ENCODE results near the gene NDUFA6. TPM values are rescaled to one million over a fixed set of nuclear protein-coding genes. Genes with fewer than 3 reads are reported as not detected.
A peak's percentile ranks its signal among the peaks of the same experiment; 100 is the strongest.

Gene NDUFA6
- total and polyA plus RNA-seq, 2 of the 13 experiments (the other 11 are each of a cell fraction or from before 2014, with no cell fraction given) = 68.5 to 87.8 TPM

DNA sequence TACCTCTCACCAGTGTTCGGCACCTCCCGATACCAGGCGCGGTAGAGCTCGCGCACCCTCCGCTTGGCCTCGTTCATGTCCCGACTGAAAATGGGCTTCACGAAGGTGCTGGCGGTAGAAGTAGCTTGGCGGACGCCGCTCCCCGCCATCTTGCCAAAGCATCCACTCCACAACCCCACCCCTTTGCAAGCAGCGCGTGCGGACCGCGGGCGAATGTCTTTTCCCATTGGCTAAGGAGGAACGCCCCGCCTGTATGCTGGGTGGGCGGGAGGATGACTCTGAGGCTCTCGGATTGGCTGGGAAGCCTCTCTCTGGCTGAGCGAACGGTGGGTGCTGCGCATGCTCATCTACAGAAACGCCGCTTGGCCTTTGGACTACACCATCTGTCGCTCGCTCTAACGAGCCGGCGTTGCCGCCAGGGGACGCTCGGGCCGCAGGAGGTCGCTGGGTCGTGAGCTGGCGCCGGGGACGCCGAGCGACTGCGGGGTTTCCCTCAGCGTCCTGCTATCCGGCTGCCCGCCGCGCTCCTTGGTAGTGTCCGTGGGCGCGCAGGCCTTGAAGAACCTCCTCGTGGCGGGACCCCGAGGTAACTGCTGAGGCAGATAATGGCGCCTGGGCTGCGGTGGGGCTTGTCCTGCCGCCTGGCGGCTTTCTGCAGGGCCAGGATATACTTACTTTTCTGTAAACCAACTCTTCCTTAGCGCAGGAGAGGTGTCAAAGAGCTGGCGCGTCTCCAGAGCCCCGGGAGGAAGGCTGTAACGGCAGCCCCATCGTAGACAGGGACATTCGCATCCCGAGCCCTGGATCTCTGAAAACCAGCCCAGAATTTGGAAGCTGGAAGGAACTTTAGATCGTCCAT lies at the start of gene NDUFA6 (continued):
- TF ChIP-seq NFYB (CRISPR knock-in tag; IDR thresholded peaks at IDR 0.05) = peak; percentile 85
- no peak for TF ChIP-seq SIX1 (CRISPR knock-in tag; IDR thresholded peaks at IDR 0.05; ENCODE audit: borderline replicate concordance)
- TF ChIP-seq HOXA7 (CRISPR knock-in tag; IDR thresholded peaks at IDR 0.05) = no peak
- 0 out of 2 replicates have a peak, but pooled peaks have one; percentile 50 for TF ChIP-seq KAT7 (CRISPR knock-in tag; IDR thresholded peaks at IDR 0.05; ENCODE audit: borderline replicate concordance)
- peak; percentile 72 for TF ChIP-seq JUN (CRISPR knock-in tag; IDR thresholded peaks at IDR 0.05)
- TF ChIP-seq NFE2 (CRISPR knock-in tag; IDR thresholded peaks at IDR 0.05) = no peak
- TF ChIP-seq SRSF9 (IDR thresholded peaks at IDR 0.05; ENCODE audit: borderline replicate concordance, insufficient read depth, low read depth, low read length, poor library complexity, severe bottlenecking) = no peak
- 0 out of 2 replicates have a peak, but pooled peaks have one; percentile 54 for TF ChIP-seq POLR2AphosphoS2 (IDR thresholded peaks at IDR 0.05; ENCODE audit: low read depth, low read length)
- no peak for TF ChIP-seq ZNF484 (CRISPR knock-in tag; IDR thresholded peaks at IDR 0.05; ENCODE audit: borderline replicate concordance, low read depth)
- TF ChIP-seq ZMYM4 (CRISPR knock-in tag; IDR thresholded peaks at IDR 0.05) = peak; percentile 83
- TF ChIP-seq KLF9 (CRISPR knock-in tag; IDR thresholded peaks at IDR 0.05; ENCODE audit: low read depth) = no peak
- 0 out of 2 replicates have a peak, but pooled peaks have one; percentile 69 for TF ChIP-seq ZNF773 (CRISPR knock-in tag; IDR thresholded peaks at IDR 0.05; ENCODE audit: borderline replicate concordance)
- TF ChIP-seq, protein P1, sequence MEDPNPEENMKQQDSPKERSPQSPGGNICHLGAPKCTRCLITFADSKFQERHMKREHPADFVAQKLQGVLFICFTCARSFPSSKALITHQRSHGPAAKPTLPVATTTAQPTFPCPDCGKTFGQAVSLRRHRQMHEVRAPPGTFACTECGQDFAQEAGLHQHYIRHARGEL (CRISPR knock-in tag; IDR thresholded peaks at IDR 0.05) = no peak
- TF ChIP-seq ZSCAN12 (CRISPR knock-in tag; IDR thresholded peaks at IDR 0.05) = no peak
- TF ChIP-seq, protein P2, sequence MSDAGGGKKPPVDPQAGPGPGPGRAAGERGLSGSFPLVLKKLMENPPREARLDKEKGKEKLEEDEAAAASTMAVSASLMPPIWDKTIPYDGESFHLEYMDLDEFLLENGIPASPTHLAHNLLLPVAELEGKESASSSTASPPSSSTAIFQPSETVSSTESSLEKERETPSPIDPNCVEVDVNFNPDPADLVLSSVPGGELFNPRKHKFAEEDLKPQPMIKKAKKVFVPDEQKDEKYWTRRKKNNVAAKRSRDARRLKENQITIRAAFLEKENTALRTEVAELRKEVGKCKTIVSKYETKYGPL (CRISPR knock-in tag; IDR thresholded peaks at IDR 0.05) = peak; percentile 51; the same call in 1 of the 2 replicates
- TF ChIP-seq, protein P3, sequence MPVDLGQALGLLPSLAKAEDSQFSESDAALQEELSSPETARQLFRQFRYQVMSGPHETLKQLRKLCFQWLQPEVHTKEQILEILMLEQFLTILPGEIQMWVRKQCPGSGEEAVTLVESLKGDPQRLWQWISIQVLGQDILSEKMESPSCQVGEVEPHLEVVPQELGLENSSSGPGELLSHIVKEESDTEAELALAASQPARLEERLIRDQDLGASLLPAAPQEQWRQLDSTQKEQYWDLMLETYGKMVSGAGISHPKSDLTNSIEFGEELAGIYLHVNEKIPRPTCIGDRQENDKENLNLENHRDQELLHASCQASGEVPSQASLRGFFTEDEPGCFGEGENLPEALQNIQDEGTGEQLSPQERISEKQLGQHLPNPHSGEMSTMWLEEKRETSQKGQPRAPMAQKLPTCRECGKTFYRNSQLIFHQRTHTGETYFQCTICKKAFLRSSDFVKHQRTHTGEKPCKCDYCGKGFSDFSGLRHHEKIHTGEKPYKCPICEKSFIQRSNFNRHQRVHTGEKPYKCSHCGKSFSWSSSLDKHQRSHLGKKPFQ (CRISPR knock-in tag; IDR thresholded peaks at IDR 0.05; ENCODE audit: insufficient replicate concordance) = peak; percentile 63
- TF ChIP-seq, protein P4, sequence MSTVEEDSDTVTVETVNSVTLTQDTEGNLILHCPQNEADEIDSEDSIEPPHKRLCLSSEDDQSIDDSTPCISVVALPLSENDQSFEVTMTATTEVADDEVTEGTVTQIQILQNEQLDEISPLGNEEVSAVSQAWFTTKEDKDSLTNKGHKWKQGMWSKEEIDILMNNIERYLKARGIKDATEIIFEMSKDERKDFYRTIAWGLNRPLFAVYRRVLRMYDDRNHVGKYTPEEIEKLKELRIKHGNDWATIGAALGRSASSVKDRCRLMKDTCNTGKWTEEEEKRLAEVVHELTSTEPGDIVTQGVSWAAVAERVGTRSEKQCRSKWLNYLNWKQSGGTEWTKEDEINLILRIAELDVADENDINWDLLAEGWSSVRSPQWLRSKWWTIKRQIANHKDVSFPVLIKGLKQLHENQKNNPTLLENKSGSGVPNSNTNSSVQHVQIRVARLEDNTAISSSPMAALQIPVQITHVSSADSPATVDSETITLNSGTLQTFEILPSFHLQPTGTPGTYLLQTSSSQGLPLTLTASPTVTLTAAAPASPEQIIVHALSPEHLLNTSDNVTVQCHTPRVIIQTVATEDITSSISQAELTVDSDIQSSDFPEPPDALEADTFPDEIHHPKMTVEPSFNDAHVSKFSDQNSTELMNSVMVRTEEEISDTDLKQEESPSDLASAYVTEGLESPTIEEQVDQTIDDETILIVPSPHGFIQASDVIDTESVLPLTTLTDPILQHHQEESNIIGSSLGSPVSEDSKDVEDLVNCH (CRISPR knock-in tag; IDR thresholded peaks at IDR 0.05) = no peak
- TF ChIP-seq SRSF4 (IDR thresholded peaks at IDR 0.05; ENCODE audit: low read depth, low read length, poor library complexity, severe bottlenecking) = no peak
- TF ChIP-seq NCOA5 (CRISPR knock-in tag; IDR thresholded peaks at IDR 0.05) = no peak
- 0 out of 2 replicates have a peak, but pooled peaks have one; percentile 34 for TF ChIP-seq ZBTB20 (CRISPR knock-in tag; IDR thresholded peaks at IDR 0.05; ENCODE audit: borderline replicate concordance, low read depth)
- no peak for TF ChIP-seq ZNF207 (IDR thresholded peaks at IDR 0.05; ENCODE audit: borderline replicate concordance)
- TF ChIP-seq KLF13 (CRISPR knock-in tag; IDR thresholded peaks at IDR 0.05) = peak; percentile 87; the same call in 1 of the 2 replicates
- TF ChIP-seq MBD4 (IDR thresholded peaks at IDR 0.05; ENCODE audit: borderline replicate concordance, low read length) = no peak
- TF ChIP-seq ZKSCAN1 (IDR thresholded peaks at IDR 0.05; ENCODE audit: low read length) = no peak

Measured in HepG2 (cell line).